Neural progenitor cell (in vitro differentiated cells): ENCODE measurements around the gene EPB41L4B.

Experiments used
- EZH2 ChIP-seq: fragments of 200-600 bp; sonication (generic); IDR thresholded peaks from 2 replicates; pipeline ENCODE4 v1.6.1; 2017; ENCODE audit warnings: antibody characterized with exemption, mild to moderate bottlenecking, moderate library complexity
- EZH2phosphoT487 ChIP-seq: fragments of 200-600 bp; sonication (generic); IDR thresholded peaks from 2 replicates; pipeline ENCODE4 v1.6.1; 2017; ENCODE audit warnings: antibody characterized with exemption
- TF ChIP-seq, protein P1 (sequence below): fragments of 200-600 bp; sonication (generic); IDR thresholded peaks from 2 replicates; pipeline ENCODE4 v1.5.1; 2017; ENCODE audit warnings: antibody characterized with exemption, mild to moderate bottlenecking

DNA sequence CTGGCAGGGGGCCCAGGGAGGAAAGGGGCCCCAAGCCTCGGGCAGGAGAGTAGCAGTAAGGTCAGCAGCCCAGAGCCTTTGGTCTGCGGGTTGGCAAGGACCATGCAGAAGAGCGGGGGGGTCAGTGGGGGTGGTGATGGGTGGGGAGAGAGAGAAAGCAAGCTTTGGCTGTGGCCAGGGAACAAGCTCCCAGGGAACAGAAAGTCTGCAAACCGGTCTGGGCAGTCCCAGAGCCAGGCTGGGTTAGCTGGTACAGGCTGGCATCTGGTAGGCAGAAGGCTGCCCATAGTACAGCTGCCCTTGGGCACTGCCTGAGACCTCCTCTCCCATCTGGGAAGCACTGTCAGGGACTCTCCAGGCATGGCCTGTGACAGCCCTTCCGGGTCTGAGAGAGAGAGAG, 10.5 kb upstream of the EPB41L4B start:
- TF ChIP-seq EZH2 (no peak), EZH2phosphoT487 (no peak)
- TF ChIP-seq, protein P1, sequence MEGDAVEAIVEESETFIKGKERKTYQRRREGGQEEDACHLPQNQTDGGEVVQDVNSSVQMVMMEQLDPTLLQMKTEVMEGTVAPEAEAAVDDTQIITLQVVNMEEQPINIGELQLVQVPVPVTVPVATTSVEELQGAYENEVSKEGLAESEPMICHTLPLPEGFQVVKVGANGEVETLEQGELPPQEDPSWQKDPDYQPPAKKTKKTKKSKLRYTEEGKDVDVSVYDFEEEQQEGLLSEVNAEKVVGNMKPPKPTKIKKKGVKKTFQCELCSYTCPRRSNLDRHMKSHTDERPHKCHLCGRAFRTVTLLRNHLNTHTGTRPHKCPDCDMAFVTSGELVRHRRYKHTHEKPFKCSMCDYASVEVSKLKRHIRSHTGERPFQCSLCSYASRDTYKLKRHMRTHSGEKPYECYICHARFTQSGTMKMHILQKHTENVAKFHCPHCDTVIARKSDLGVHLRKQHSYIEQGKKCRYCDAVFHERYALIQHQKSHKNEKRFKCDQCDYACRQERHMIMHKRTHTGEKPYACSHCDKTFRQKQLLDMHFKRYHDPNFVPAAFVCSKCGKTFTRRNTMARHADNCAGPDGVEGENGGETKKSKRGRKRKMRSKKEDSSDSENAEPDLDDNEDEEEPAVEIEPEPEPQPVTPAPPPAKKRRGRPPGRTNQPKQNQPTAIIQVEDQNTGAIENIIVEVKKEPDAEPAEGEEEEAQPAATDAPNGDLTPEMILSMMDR: no peak
